ENCODE measurements around the gene CLSTN1. TPM values are rescaled to one million over a fixed set of nuclear protein-coding genes. Genes with fewer than 3 reads are reported as not detected.

The CLSTN1 gene
- total and polyA plus RNA-seq, 2 of the 13 experiments (the other 11 are each of a cell fraction or from before 2014, with no cell fraction given), result 19.7 to 29.8 TPM

DNA sequence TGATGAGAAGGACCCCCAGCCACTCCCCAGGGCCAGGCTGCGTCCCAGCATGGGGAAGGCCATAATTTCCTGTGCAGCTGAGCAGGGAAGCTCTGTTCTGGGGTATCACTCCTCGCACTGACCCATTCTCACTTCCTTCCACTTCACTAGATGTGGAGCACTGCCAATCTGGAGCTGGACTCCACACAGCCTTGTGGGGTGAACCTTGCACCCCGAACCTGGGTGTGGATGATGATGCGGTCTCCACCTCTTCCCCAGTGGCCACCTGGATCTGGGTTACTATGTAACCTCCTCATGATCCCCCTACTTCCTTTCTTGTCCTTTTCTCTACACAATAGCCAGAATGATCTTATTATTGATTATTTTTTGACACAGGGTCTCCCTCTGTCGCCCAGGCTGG, 49.6 kb upstream of the CLSTN1 start:
- peaks cover 49% of the 10 kb centered on the region for H3K4me1 ChIP-seq (ENCODE audit: insufficient read depth, low read length)
- intact Hi-C loops (cut with micrococcal nuclease; ENCODE audit: unreplicated experiment) (no loop called here), in situ Hi-C loops (cut with HindIII; ENCODE audit: extremely low pct_ligation_motif_present, low pct_unique_long_range_greater_than_20kb) (loop anchor here (5.0 to 10.0 kb wide), 2 partner anchors 69 to 161 kb away; partner anchors contain the start of genes LZIC, NMNAT1 and UBE4B)
- no peak overlapping the region for H2AFZ ChIP-seq (ENCODE audit: low read length)
- no peak overlapping the region for H3K4me3 ChIP-seq (replicated peaks in 1 of 3; ENCODE audit: insufficient read depth in 1 of 3, low read depth in 2 of 3, low read length in 3 of 3)
- no peak overlapping the region for H3K4me2 ChIP-seq (ENCODE audit: low read depth, low read length)
- no peaks in the 10 kb centered on the region for H4K20me1 ChIP-seq (ENCODE audit: insufficient read depth, low read length)
- no peak for ATAC-seq
- no peak overlapping the region for H3K27ac ChIP-seq (ENCODE audit: extremely low read length, insufficient read depth, low read length)
- no peaks in the 10 kb centered on the region for H3K27me3 ChIP-seq (ENCODE audit: control insufficient read depth in 1 of 2, insufficient read depth in 2 of 2, low read length in 2 of 2)
- no peaks in the 10 kb centered on the region for H3K9me3 ChIP-seq (ENCODE audit: low read length)
- H3K36me3 ChIP-seq (replicated peaks in 1 of 2; ENCODE audit: control insufficient read depth in 1 of 2, insufficient read depth in 2 of 2, low read length in 2 of 2), result peaks cover 7 to 20% of the 10 kb centered on the region in 2 experiments; a peak in 3 of 5 replicates
- POLR2A ChIA-PET, result interaction anchor here (1.3 to 1.9 kb wide), 2 partner anchors 41 to 70 kb away, joined by 3 to 7 read pairs; partner anchors contain the start of genes LZIC and NMNAT1
- no peak for DNase-seq (ENCODE audit: low spot score)
- WGBS (ENCODE audit: low lambda C conversion rate), result 92% methylated on average over 5 of the region's 5 CpGs
- BruUV-seq (replicated peaks), result no TSS peak
- no peak for FAIRE-seq
- H3K79me2 ChIP-seq (ENCODE audit: insufficient read depth, low read length), result no peaks in the 10 kb centered on the region
- H3K9ac ChIP-seq (ENCODE audit: insufficient read depth, low read depth, low read length), result no peak overlapping the region
- CTCF ChIA-PET (ENCODE audit: low intra/inter-chr PET ratio, low total read pairs), result no interaction called here
- TF ChIP-seq, protein P1, sequence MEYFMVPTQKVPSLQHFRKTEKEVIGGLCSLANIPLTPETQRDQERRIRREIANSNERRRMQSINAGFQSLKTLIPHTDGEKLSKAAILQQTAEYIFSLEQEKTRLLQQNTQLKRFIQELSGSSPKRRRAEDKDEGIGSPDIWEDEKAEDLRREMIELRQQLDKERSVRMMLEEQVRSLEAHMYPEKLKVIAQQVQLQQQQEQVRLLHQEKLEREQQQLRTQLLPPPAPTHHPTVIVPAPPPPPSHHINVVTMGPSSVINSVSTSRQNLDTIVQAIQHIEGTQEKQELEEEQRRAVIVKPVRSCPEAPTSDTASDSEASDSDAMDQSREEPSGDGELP (IDR thresholded peaks at IDR 0.05; ENCODE audit: borderline replicate concordance, low read depth), result no peak
- TF ChIP-seq HIVEP1 (CRISPR knock-in tag; IDR thresholded peaks at IDR 0.05) (no peak), HDAC2 (CRISPR knock-in tag; IDR thresholded peaks at IDR 0.05) (no peak), CHCHD3 (CRISPR knock-in tag; IDR thresholded peaks at IDR 0.05) (no peak), FOXO1 (CRISPR knock-in tag; IDR thresholded peaks at IDR 0.05) (no peak), DNMT1 (CRISPR knock-in tag; IDR thresholded peaks at IDR 0.05) (no peak), HES4 (CRISPR knock-in tag; IDR thresholded peaks at IDR 0.05; ENCODE audit: borderline replicate concordance) (no peak), ZNF468 (CRISPR knock-in tag; IDR thresholded peaks at IDR 0.05) (no peak)
- TF ChIP-seq, protein P2, sequence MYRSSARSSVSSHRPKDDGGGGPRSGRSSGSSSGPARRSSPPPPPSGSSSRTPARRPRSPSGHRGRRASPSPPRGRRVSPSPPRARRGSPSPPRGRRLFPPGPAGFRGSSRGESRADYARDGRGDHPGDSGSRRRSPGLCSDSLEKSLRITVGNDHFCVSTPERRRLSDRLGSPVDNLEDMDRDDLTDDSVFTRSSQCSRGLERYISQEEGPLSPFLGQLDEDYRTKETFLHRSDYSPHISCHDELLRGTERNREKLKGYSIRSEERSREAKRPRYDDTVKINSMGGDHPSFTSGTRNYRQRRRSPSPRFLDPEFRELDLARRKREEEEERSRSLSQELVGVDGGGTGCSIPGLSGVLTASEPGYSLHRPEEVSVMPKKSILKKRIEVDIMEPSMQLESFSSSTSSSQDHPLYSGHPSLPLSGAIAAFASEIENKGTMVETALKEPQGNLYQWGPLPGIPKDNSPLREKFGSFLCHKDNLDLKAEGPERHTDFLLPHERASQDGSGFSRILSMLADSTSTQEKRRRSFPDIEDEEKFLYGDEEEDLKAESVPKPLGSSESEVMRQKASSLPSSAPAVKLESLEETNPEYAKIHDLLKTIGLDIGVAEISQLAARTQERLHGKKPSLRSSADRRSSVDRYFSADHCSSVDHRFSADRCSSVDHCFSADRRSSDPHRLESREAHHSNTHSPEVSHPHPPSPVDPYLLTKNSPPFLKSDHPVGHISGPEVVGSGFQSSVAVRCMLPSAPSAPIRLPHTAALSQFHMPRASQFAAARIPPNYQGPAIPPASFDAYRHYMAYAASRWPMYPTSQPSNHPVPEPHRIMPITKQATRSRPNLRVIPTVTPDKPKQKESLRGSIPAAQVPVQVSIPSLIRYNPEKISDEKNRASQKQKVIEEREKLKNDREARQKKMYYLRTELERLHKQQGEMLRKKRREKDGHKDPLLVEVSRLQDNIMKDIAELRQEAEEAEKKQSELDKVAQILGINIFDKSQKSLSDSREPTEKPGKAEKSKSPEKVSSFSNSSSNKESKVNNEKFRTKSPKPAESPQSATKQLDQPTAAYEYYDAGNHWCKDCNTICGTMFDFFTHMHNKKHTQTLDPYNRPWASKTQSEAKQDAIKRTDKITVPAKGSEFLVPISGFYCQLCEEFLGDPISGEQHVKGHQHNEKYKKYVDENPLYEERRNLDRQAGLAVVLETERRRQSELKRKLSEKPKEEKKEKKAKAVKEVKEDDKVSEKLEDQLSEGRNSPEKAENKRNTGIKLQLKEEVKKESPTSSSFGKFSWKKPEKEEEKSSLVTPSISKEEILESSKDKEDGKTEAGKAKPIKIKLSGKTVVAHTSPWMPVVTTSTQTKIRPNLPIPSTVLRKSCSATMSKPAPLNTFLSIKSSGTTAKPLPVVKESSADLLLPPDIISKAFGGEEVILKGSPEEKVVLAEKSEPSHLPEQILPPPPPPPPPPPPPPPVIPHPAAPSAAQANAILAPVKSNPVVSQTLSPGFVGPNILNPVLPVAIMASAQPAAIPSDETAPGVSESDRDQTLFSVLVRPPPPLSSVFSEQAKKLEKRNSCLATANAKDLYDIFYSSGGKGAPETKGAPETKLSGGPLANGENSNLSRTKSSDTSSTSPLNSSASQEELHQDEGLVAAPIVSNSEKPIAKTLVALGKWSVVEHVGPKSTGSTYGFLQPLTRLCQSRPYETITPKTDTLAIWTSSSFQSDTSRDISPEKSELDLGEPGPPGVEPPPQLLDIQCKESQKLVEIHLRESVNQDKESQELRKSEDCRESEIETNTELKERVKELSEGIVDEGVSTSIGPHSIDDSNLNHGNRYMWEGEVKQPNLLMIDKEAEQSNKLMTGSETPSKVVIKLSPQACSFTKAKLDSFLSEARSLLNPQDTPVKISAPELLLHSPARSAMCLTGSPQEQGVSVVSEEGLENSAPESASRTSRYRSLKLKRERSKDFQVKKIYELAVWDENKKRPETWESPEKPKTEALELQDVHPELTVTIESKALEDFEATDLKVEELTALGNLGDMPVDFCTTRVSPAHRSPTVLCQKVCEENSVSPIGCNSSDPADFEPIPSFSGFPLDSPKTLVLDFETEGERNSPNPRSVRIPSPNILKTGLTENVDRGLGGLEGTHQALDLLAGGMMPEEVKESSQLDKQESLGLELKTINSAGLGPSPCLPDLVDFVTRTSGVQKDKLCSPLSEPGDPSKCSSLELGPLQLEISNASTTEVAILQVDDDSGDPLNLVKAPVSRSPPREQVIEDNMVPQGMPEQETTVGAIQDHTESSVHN (CRISPR knock-in tag; IDR thresholded peaks at IDR 0.05), result no peak
- TF ChIP-seq, protein P3, sequence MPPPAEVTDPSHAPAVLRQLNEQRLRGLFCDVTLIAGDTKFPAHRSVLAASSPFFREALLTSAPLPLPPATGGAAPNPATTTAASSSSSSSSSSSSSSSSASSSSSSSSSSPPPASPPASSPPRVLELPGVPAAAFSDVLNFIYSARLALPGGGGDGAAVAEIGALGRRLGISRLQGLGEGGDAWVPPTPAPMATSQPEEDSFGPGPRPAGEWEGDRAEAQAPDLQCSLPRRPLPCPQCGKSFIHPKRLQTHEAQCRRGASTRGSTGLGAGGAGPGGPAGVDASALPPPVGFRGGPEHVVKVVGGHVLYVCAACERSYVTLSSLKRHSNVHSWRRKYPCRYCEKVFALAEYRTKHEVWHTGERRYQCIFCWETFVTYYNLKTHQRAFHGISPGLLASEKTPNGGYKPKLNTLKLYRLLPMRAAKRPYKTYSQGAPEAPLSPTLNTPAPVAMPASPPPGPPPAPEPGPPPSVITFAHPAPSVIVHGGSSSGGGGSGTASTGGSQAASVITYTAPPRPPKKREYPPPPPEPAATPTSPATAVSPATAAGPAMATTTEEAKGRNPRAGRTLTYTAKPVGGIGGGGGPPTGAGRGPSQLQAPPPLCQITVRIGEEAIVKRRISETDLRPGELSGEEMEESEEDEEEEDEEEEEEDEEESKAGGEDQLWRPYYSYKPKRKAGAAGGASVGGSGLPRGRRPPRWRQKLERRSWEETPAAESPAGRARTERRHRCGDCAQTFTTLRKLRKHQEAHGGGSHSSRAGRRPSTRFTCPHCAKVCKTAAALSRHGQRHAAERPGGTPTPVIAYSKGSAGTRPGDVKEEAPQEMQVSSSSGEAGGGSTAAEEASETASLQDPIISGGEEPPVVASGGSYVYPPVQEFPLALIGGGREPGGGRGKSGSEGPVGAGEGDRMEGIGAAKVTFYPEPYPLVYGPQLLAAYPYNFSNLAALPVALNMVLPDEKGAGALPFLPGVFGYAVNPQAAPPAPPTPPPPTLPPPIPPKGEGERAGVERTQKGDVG (CRISPR knock-in tag; IDR thresholded peaks at IDR 0.05; ENCODE audit: borderline replicate concordance), result no peak
- TF ChIP-seq, protein P4, sequence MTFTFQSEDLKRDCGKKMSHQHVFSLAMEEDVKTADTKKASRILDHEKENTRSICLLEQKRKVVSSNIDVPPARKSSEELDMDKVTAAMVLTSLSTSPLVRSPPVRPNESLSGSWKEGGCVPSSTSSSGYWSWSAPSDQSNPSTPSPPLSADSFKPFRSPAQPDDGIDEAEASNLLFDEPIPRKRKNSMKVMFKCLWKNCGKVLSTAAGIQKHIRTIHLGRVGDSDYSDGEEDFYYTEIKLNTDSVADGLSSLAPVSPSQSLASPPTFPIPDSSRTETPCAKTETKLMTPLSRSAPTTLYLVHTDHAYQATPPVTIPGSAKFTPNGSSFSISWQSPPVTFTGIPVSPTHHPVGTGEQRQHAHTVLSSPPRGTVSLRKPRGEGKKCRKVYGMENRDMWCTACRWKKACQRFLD (CRISPR knock-in tag; IDR thresholded peaks at IDR 0.05; ENCODE audit: borderline replicate concordance), result no peak

Data from HepG2 (cell line).